VCaP (cell line): ENCODE data around the gene GPR139.

Experiments used
- H3K27ac ChIP-seq: fragments of 450-650 bp; 2 replicates; pipeline ENCODE4 v1.5.1; 2017
- TF ChIP-seq, protein P1 (sequence below): fragments of 450-650 bp; conservative IDR thresholded peaks from 2 replicates; pipeline ENCODE4 v1.5.1; 2017; ENCODE audit warnings: mild to moderate bottlenecking, moderate library complexity

GPR139 gene

DNA sequence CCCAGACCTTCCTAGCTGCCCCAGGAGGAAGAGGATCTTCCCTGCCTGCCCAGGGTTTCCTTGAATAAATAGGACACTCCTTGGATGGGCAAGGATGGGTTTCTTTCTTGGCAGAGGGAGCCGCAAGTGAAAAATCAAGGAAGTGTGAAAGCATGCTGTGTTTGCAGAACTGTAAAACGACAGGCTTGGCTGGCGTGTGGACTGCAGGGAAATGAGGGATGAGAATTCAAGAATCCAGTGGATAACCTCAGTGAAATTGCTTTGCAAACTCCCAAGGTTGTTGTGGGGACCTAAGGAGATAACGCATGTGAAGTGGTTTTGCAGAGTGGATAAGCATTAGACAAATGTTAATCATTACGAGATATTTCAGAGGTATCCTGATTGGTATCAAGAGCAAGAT is 20.4 kb downstream of the GPR139 start:
- TF ChIP-seq, protein P1, sequence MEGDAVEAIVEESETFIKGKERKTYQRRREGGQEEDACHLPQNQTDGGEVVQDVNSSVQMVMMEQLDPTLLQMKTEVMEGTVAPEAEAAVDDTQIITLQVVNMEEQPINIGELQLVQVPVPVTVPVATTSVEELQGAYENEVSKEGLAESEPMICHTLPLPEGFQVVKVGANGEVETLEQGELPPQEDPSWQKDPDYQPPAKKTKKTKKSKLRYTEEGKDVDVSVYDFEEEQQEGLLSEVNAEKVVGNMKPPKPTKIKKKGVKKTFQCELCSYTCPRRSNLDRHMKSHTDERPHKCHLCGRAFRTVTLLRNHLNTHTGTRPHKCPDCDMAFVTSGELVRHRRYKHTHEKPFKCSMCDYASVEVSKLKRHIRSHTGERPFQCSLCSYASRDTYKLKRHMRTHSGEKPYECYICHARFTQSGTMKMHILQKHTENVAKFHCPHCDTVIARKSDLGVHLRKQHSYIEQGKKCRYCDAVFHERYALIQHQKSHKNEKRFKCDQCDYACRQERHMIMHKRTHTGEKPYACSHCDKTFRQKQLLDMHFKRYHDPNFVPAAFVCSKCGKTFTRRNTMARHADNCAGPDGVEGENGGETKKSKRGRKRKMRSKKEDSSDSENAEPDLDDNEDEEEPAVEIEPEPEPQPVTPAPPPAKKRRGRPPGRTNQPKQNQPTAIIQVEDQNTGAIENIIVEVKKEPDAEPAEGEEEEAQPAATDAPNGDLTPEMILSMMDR = no peak
- no peak overlapping the region for H3K27ac ChIP-seq

DNA sequence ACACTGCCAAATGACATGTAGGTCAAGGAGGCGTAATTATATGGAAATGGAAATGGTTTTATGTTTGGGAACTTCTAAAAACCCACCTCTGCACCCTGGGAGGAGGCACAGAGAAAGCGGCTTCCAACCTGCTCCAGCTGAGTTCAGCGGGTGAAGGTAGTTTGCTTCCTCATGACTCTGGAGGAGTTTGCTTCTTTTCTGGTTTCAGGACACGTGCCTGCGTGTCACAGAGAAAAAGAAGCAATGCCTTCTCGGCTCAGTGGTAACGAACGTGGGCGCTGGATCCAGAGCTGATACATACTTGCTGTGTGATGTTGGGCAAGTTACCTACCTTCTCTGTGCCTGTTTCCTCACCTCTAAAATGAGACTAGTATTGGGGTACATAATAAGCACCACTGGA is 22.1 kb downstream of the GPR139 start:
- TF ChIP-seq, protein P1 = no peak

DNA sequence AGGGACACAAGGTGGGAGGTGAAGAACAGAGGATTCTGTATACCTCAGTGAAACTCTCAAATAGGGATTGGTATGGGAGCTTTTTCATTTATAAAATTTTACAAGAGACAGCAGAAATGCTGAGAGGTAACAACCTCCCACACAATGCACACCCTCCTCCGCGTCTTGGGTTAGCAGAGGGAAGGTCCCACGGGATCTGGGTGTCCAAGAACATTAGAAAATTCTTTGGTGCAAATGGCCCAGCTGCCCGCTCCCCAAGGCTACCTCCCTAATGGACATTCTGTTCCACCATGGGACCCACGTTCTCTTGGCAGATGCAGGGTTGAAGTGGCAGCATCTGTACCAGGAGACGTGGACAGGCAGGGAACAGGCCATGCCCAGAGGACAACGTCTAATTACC is 22.5 kb downstream of the GPR139 start:
- TF ChIP-seq, protein P1 = no peak
- H3K27ac ChIP-seq = no peak overlapping the region

More for the DNA sequence above, 22.1 kb downstream of the GPR139 start:
- H3K27ac ChIP-seq = no peak overlapping the region

DNA sequence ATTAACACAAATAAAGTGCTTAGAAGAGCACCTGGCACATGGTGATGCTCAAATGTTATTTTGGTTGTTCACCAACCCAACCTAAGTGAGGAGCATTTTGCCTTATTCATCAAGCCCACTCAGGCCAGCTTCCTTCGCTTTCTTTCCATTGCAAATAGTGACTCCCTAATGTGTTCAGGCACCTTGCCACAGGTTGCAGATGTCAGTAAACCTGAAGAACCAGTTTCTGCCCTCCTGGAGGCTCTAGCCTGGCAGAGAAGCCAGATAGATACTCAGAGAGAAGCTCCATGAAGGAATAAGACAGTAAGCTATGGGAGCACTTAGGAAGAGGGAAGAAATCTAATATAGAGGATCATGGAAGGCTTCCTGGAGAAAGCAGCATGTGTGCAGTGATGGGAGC is 23.9 kb downstream of the GPR139 start:
- peak overlapping the region; percentile 43 for H3K27ac ChIP-seq
- TF ChIP-seq, protein P1 = no peak

DNA sequence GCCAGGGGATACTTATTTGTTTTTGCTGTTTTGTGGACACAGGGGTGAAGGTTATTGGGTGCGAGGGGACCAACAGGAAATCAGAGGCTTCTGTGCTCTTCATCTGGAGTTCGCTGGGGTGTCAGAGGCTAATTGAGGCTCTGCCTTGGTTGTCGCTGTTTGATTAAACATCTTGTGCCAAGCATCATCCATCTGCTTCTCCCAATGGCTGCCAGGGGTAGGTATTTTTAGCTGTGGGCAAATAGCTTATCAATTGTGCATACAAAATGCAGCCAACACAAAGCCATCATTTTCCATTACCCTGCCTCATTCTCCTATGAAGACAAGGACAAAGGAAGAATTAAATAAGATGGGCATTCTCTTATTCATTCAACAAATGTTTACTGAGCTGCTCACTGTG is 27.8 kb downstream of the GPR139 start:
- TF ChIP-seq, protein P1 = no peak
- no peak overlapping the region for H3K27ac ChIP-seq

DNA sequence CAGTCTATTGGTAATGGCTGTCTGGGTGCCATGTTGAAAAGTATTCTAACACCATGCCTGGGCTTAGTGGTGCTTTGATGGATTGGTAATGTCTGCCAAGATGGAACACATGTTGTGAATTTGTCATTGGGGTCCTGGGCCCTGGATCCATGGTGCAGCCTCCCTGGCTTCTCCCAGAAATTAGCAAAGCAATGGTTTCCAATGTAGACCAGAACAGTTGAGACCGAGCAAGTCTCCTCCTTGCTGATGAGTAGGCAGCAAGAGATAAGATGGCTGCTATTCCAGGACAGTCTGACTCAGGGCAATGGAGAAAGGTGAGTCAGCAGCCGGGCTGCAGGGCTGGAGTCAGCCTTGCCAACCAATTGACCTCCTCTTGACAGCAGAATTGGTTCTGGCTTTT is 30.8 kb downstream of the GPR139 start:
- TF ChIP-seq, protein P1 = no peak
- no peak overlapping the region for H3K27ac ChIP-seq

DNA sequence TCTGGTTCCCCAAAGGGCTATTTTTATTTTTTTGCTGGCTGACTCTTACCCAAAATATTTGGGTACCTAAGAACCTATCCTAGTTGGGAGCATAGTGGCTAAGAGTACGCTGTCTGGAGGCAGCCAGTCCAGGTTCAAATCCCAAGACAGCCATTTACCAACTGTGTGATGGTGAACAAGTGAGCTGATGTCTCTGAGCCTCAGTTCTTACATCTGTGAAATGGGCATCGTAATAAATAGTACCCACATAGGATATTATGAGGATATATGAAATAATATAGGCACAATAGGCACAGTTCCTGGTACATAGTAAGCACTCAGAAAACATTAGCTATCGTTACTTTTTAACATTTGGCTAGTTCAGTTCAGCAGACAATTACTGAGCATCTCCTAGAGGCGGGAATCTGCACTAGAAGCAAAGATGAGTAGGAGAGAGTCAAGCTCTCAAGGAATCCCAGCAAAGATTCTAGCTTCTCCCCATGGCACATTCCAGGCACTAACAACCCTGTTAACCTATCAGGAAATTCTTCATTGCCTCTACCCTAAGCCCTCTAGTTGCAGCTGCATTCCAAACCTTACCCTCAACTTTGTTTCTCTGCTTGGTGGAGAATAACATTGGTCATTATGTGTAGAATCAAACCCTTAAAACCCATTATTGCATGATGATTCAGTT is 31.6 kb downstream of the GPR139 start:
- TF ChIP-seq, protein P1 = no peak
- no peak overlapping the region for H3K27ac ChIP-seq
